Measurements from ENCODE around the gene TCF12. TPM values are rescaled to one million over a fixed set of nuclear protein-coding genes. Genes with fewer than 3 reads are reported as not detected.

Gene TCF12
- total RNA-seq, 6 experiments from 2014 or later = 106 to 200 (median 149) TPM

DNA sequence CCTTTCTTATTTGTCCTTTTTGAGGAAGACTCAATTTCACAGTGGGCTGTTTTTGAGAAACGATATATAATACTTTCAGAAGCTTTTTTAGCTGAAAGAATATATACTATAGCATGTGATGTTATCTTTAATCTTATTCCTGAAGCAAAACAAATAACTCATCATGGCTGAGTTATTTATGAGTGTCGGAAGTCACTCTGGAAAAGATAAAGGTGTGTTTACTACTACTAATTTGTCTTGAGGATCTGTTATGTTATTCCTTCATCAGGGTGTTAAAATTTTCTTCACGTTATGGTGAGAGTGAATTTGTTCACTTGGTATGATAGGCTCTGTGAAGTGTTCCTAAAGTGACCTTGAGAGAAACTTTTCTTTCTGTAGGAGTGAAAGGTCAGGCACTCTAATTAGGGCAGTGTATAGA is 4.7 kb downstream of the TCF12 start:
- H3K4me1 Mint-ChIP-seq (ENCODE audit: low read depth) = peaks cover 69% of the 10 kb centered on the region
- no peaks in the 10 kb centered on the region for H3K9me3 Mint-ChIP-seq
- TF ChIP-seq, protein P1, sequence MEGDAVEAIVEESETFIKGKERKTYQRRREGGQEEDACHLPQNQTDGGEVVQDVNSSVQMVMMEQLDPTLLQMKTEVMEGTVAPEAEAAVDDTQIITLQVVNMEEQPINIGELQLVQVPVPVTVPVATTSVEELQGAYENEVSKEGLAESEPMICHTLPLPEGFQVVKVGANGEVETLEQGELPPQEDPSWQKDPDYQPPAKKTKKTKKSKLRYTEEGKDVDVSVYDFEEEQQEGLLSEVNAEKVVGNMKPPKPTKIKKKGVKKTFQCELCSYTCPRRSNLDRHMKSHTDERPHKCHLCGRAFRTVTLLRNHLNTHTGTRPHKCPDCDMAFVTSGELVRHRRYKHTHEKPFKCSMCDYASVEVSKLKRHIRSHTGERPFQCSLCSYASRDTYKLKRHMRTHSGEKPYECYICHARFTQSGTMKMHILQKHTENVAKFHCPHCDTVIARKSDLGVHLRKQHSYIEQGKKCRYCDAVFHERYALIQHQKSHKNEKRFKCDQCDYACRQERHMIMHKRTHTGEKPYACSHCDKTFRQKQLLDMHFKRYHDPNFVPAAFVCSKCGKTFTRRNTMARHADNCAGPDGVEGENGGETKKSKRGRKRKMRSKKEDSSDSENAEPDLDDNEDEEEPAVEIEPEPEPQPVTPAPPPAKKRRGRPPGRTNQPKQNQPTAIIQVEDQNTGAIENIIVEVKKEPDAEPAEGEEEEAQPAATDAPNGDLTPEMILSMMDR (IDR thresholded peaks at IDR 0.05) = no peak
- H3K4me3 Mint-ChIP-seq = no peak overlapping the region
- H3K27ac Mint-ChIP-seq = peak overlapping the region; percentile 2; the same call in 1 of the 2 replicates
- no peak for DNase-seq
- H3K36me3 Mint-ChIP-seq (ENCODE audit: low read depth) = peaks cover 46% of the 10 kb centered on the region
- no peaks in the 10 kb centered on the region for H3K27me3 Mint-ChIP-seq (ENCODE audit: insufficient read depth)

DNA sequence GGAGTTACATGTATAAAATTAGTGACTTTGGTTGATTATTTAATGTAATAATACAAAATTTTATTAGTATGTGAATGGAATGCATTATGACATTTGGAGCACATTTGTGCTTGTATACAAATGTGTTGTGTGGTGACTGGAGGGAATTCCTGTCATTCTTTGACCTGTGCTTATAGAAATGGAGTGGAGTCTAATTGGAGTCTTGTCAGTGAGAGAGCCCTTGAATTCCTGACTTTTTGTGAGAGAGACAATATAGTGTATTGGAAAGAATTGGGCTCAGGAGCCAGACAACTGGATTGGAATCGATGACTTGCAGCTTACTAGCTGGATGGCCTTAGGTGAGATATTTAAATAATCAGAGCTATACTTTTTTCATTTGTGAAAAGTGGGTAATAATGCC is 9.4 kb downstream of the TCF12 start:
- TF ChIP-seq, protein P1 (IDR thresholded peaks at IDR 0.05) = no peak
- Mint-ChIP-seq H3K4me3 (no peak overlapping the region), H3K9me3 (no peaks in the 10 kb centered on the region), H3K27me3 (ENCODE audit: insufficient read depth) (no peaks in the 10 kb centered on the region), H3K27ac (no peak overlapping the region), H3K36me3 (ENCODE audit: low read depth) (peaks cover 36% of the 10 kb centered on the region), H3K4me1 (ENCODE audit: low read depth) (peaks cover 89% of the 10 kb centered on the region)
- DNase-seq = no peak

DNA sequence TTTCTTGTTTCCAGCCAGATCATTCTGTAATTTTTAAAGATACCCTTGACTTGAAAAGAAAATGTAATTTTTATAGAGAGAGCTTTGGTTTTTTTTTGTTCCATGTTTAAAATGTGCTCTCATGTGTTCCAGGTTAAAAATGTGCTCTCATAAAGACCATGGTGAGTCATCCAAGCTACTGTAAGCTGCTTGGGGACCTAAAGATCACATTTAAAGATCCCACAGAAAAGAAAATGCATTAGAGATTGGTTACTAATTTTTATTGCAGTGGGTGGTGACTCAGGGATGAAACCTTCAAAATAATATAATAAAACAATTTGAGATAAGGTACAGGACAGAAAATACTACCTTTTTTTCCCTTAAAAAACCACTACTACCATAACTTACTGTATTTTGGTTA is 11.0 kb downstream of the TCF12 start:
- H3K4me1 Mint-ChIP-seq (ENCODE audit: low read depth) = peaks cover 88% of the 10 kb centered on the region
- H3K4me3 Mint-ChIP-seq = peak overlapping the region; percentile 38
- no peaks in the 10 kb centered on the region for H3K27me3 Mint-ChIP-seq (ENCODE audit: insufficient read depth)
- TF ChIP-seq, protein P1 (IDR thresholded peaks at IDR 0.05) = no peak
- no peaks in the 10 kb centered on the region for H3K9me3 Mint-ChIP-seq
- peak overlapping the region; percentile 74 for H3K27ac Mint-ChIP-seq
- DNase-seq = peak; percentile 51
- peaks cover 26% of the 10 kb centered on the region for H3K36me3 Mint-ChIP-seq (ENCODE audit: low read depth)

DNA sequence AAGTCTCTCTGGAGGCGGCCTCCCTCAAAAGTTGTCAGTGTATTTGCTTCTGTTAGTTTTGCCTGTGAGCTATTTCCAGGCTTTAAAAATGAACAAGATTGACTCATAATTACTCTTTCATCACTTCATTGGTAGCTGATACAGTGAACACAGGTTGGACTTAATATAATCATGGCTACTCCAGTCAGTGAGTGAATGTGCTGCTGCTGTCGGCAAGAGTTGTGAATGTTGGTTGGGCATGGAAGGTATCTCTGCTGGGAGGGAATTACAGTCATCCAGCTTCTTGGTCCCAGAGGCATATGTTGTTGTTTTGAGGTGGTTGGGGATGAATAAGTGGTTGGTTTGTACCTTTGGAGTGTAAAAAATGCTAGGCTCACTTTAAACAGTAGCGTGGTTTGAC is 11.5 kb downstream of the TCF12 start:
- Mint-ChIP-seq H3K4me1 (ENCODE audit: low read depth) (peaks cover 88% of the 10 kb centered on the region), H3K27me3 (ENCODE audit: insufficient read depth) (no peaks in the 10 kb centered on the region; the same call in 1 of the 2 replicates), H3K4me3 (peak overlapping the region; percentile 38; the same call in 1 of the 2 replicates), H3K27ac (peak overlapping the region; percentile 74), H3K36me3 (ENCODE audit: low read depth) (peaks cover 28% of the 10 kb centered on the region), H3K9me3 (no peaks in the 10 kb centered on the region)
- TF ChIP-seq, protein P1 (IDR thresholded peaks at IDR 0.05) = no peak
- no peak for DNase-seq

DNA sequence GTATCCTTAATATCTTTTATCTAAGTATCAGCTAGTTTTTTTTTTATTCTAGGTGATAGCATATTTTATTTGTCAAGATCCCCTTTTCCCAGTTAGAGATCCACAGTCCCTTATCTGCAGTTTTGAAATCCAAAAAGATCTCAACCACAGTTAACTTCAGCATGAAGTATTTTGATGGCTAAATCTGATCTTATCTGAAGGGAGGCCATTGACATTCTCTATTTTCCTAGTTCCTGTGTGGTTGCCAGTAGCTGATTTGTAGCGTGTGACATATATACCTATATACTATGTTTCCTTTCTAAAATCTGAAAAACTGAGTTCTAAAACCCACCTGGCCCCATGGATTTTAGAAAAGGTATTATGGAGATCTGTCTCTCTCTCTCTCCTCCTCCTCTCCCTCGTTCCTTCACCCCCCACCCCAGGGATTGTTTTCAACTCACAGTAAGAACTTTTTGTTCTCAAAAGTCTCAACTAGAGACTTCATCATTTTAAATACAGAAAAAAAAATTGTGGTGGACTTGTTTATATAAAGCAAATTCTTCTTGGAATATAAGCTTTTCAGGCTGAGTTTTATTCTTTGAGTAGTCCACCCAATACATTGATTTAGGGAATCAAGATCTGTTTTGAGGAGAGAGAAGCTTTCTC is 12.3 kb downstream of the TCF12 start:
- H3K27me3 Mint-ChIP-seq (ENCODE audit: insufficient read depth) = no peaks in the 10 kb centered on the region; the same call in 1 of the 2 replicates
- TF ChIP-seq, protein P1 (IDR thresholded peaks at IDR 0.05) = no peak
- H3K27ac Mint-ChIP-seq = peak overlapping the region; percentile 56
- H3K4me1 Mint-ChIP-seq (ENCODE audit: low read depth) = peaks cover 83% of the 10 kb centered on the region
- peaks cover 32% of the 10 kb centered on the region for H3K36me3 Mint-ChIP-seq (ENCODE audit: low read depth)
- no peak for DNase-seq
- no peaks in the 10 kb centered on the region for H3K9me3 Mint-ChIP-seq
- H3K4me3 Mint-ChIP-seq = no peak overlapping the region

Measured in HFFc6 (cell line).